HG03064 (cell line): Measurements from ENCODE around the gene GLB1L3.
A peak's percentile ranks its signal among the peaks of the same experiment; 100 is the strongest.

Experiments
- ATAC-seq: cut with Tn5 transposase; IDR thresholded peaks from one replicate; pipeline ENCODE4 v1.9.1; 2021; ENCODE audit warnings: low read depth; ENCODE audit not compliant: unreplicated experiment

GLB1L3 gene

GRCh38 chr11:134359646-134360045 is 83.5 kb downstream of the GLB1L3 start:
- no peak for ATAC-seq

- peak; percentile 78 for ATAC-seq
These were observed 84.1 kb downstream of the GLB1L3 start for GRCh38 chr11:134360050-134360835.

- ATAC-seq = no peak
These were observed 85.5 kb downstream of the GLB1L3 start for GRCh38 chr11:134361661-134362060.

- no peak for ATAC-seq
These were observed 86.2 kb downstream of the GLB1L3 start for GRCh38 chr11:134362192-134362901.

- ATAC-seq = no peak
These were observed 87.0 kb downstream of the GLB1L3 start for GRCh38 chr11:134363161-134363560.

- no peak for ATAC-seq
These were observed 87.4 kb downstream of the GLB1L3 start for GRCh38 chr11:134363592-134363991.

- no peak for ATAC-seq
These were observed 88.1 kb downstream of the GLB1L3 start for GRCh38 chr11:134364261-134364660.

GRCh38 chr11:134365011-134365925 is 89.1 kb downstream of the GLB1L3 start:
- ATAC-seq = no peak

GRCh38 chr11:134366254-134366653 is 90.1 kb downstream of the GLB1L3 start:
- ATAC-seq = no peak

GRCh38 chr11:134367781-134368180 is 91.6 kb downstream of the GLB1L3 start:
- ATAC-seq = no peak
